ENCODE data around the gene CMTM8.

GRCh38 chr3:32352563-32352962 is 114.1 kb downstream of the CMTM8 start:
- no peak for TF ChIP-seq CTCF (IDR thresholded peaks at IDR 0.05)
- no peak for TF ChIP-seq BHLHE40 (IDR thresholded peaks at IDR 0.05; ENCODE audit: low read depth, low read length)
- no peak for TF ChIP-seq KDM1A (IDR thresholded peaks at IDR 0.05; ENCODE audit: low read depth)
- TF ChIP-seq ZFP36 (IDR thresholded peaks at IDR 0.05; ENCODE audit: borderline replicate concordance, partially characterized antibody), result no peak

Measured in A549 (cell line).